Breast epithelium (tissue), 4 donors: ENCODE results near the gene CDCA4. TPM values are rescaled to one million over a fixed set of nuclear protein-coding genes. Genes with fewer than 3 reads are reported as not detected.

Experiments used
- DNase-seq, 2 donors: peaks; one replicate each; pipeline ENCODE4 v3.0.0-alpha.2; 2019; ENCODE audit warnings: low spot score in 2 of 2
- H3K27ac ChIP-seq, 2 donors: fragments of 200-600 bp; sonication (generic) in 1 of 2; one replicate each; pipeline ENCODE4 v1.5.1; 2016 to 2019; ENCODE audit warnings: mild to moderate bottlenecking in 1 of 2
- H3K27me3 ChIP-seq, 2 donors: fragments of 200-600 bp; sonication (generic) in 1 of 2; one replicate each; pipeline versions ENCODE4 v1.5.1 to v1.6.0; 2017 to 2019; ENCODE audit warnings: control low read depth in 1 of 2, mild to moderate bottlenecking in 1 of 2
- H3K36me3 ChIP-seq: fragments of 200-600 bp; one replicate; pipeline ENCODE4 v1.5.1; 2019
- H3K4me1 ChIP-seq, 2 donors: fragments of 200-600 bp; sonication (generic); one replicate each; pipeline ENCODE4 v1.5.1; 2016 to 2019; ENCODE audit warnings: control low read depth in 1 of 2
- H3K4me3 ChIP-seq, 3 donors: fragments of 200-600 bp; sonication (generic); 1 replicate in 2 of 3; 2 replicates in 1 of 3; pipeline ENCODE4 v1.5.1; 2016 to 2019; ENCODE audit warnings: mild to moderate bottlenecking in 3 of 3, moderate library complexity in 2 of 3
- H3K9me3 ChIP-seq, 2 donors: fragments of 200-600 bp; sonication (generic) in 1 of 2; one replicate each; pipeline ENCODE4 v1.5.1; 2016 to 2019; ENCODE audit warnings: control low read depth in 1 of 2
- POLR2A ChIP-seq: fragments of 450-650 bp; IDR thresholded peaks from one replicate; pipeline ENCODE4 v1.6.1; 2016; ENCODE audit warnings: antibody characterized with exemption, mild to moderate bottlenecking, moderate library complexity
- POLR2AphosphoS5 ChIP-seq, 3 donors: sonication (generic); formaldehyde crosslinking; IDR thresholded peaks; one replicate each; pipeline ENCODE4 v1.6.1; 2017; ENCODE audit warnings: antibody characterized with exemption in 3 of 3
- intact Hi-C: fragments of 100-400 bp; cut with DNase I; formaldehyde crosslinking; loops from one replicate; pipeline ENCODE4 v1.15.1; 2023; ENCODE audit warnings: low total_unique reads
- total RNA-seq, 3 donors: library from RNA; depleted of rRNA; stranded (reverse); fragments of >200 nt; gene quantifications; one replicate each; pipeline ENCODE4 v1.1.0, GENCODE V29; 2016
- TF ChIP-seq, protein P1 (sequence below), 3 donors: fragments of 450-650 bp; IDR thresholded peaks; one replicate each; pipeline ENCODE4 v1.5.1; 2016 to 2017; ENCODE audit warnings: antibody characterized with exemption in 3 of 3, mild to moderate bottlenecking in 3 of 3, moderate library complexity in 3 of 3

The CDCA4 gene
- total RNA-seq, 3 donors from 2014 or later, result 5.1 to 10.4 (median 10.2) TPM

DNA sequence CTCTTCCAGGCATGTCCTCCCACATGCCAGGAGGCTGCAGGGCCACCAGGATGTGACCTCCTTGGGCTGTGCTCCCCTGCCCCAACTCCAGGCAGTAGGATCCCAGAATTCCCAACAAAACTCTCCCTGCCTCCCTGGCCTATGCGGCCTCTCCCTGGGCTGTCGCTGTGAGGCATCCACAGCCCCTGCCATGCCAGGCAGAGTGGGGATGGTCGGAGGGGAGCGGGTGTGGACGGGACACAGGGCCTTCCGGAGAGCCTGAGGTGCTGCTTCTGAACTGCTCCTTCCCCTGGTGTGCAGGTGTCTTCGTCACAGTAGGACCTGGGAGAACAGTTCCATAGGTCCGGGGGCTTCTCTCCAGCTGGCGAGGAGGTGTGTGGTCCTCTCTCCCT is 26.0 kb upstream of the CDCA4 start:
- DNase-seq, result no peak

GRCh38 chr14:105045710-105046326 is 24.9 kb upstream of the CDCA4 start:
- Histone ChIP-seq H3K27ac (no peak overlapping the region), H3K4me1 (no peaks in the 10 kb centered on the region), H3K9me3 (no peaks in the 10 kb centered on the region), H3K27me3 (no peaks in the 10 kb centered on the region), H3K4me3 (peak overlapping the region in 1 of 3 donors; percentile 37), H3K36me3 (no peaks in the 10 kb centered on the region)
- TF ChIP-seq, protein P1, sequence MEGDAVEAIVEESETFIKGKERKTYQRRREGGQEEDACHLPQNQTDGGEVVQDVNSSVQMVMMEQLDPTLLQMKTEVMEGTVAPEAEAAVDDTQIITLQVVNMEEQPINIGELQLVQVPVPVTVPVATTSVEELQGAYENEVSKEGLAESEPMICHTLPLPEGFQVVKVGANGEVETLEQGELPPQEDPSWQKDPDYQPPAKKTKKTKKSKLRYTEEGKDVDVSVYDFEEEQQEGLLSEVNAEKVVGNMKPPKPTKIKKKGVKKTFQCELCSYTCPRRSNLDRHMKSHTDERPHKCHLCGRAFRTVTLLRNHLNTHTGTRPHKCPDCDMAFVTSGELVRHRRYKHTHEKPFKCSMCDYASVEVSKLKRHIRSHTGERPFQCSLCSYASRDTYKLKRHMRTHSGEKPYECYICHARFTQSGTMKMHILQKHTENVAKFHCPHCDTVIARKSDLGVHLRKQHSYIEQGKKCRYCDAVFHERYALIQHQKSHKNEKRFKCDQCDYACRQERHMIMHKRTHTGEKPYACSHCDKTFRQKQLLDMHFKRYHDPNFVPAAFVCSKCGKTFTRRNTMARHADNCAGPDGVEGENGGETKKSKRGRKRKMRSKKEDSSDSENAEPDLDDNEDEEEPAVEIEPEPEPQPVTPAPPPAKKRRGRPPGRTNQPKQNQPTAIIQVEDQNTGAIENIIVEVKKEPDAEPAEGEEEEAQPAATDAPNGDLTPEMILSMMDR (IDR thresholded peaks at IDR 0.05), result peak; percentile 96 to 100 (median 97)
- TF ChIP-seq POLR2A (no peak), POLR2AphosphoS5 (IDR thresholded peaks at IDR 0.05) (peak; percentile 39 to 66 (median 50))
- intact Hi-C loops, result no loop called here
- DNase-seq, result peak; percentile 71 to 94

More for the DNA sequence above, 26.0 kb upstream of the CDCA4 start:
- H3K27me3 ChIP-seq, result no peaks in the 10 kb centered on the region
- intact Hi-C loops, result no loop called here
- H3K27ac ChIP-seq, result no peak overlapping the region
- no peak overlapping the region for H3K4me3 ChIP-seq
- no peaks in the 10 kb centered on the region for H3K4me1 ChIP-seq
- H3K9me3 ChIP-seq, result no peaks in the 10 kb centered on the region
- no peaks in the 10 kb centered on the region for H3K36me3 ChIP-seq
- TF ChIP-seq, protein P1 (IDR thresholded peaks at IDR 0.05), result no peak
- TF ChIP-seq POLR2A, result no peak
- no peak for TF ChIP-seq POLR2AphosphoS5 (IDR thresholded peaks at IDR 0.05)

DNA sequence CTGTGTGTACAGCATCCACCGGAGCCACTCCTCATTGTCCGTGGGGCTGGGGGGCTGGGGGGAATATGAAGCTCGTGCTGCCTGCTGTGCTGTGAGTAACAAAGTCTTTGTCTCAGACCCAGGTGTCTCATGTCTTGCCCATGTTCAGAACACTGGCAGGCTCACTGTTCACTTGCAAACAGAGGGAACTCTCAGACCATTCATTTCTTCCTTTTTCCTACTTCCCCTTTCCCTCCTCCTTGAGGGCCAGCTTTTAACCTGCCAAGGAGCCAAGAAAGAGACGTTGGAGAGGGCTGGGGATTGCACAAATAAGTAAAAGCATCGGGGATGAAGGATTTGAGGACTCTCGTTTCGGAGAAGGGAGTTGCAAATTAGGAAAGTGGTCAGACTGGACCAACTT is 22.8 kb upstream of the CDCA4 start:
- Histone ChIP-seq H3K36me3 (no peaks in the 10 kb centered on the region), H3K27ac (no peak overlapping the region), H3K4me3 (no peak overlapping the region), H3K27me3 (no peaks in the 10 kb centered on the region), H3K4me1 (no peaks in the 10 kb centered on the region), H3K9me3 (no peaks in the 10 kb centered on the region)
- intact Hi-C loops, result loop anchor here (2.0 kb wide), 1 partner anchor 69 kb away; no protein-coding TSS in a partner anchor
- no peak for TF ChIP-seq POLR2A
- TF ChIP-seq, protein P1 (IDR thresholded peaks at IDR 0.05), result no peak
- no peak for TF ChIP-seq POLR2AphosphoS5 (IDR thresholded peaks at IDR 0.05)
- DNase-seq, result no peak

DNA sequence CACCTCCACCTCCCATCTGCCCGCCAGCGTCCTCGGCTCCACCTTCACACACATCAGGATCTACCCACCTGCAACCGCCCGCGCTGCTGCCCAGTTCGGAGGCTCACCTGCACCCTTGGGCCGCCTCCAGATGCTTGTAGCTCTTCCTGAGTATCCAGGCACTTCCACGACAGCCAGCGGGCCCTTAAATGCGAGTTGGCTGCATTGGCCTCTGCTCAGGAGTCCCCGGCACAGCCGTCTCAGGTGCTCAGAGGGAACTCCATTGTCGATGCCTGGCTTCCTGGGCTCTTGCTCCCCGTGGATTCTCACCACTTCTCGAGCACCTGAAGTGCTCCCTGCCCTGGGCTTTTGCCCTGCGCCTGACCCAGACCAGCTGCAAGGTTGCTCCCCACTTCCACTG is 21.9 kb upstream of the CDCA4 start:
- H3K27me3 ChIP-seq, result no peaks in the 10 kb centered on the region
- H3K9me3 ChIP-seq, result no peaks in the 10 kb centered on the region
- intact Hi-C loops, result loop anchor here (2.0 kb wide), 1 partner anchor 68 kb away; no protein-coding TSS in a partner anchor
- no peak for DNase-seq
- no peak for TF ChIP-seq POLR2A
- TF ChIP-seq, protein P1 (IDR thresholded peaks at IDR 0.05), result no peak
- TF ChIP-seq POLR2AphosphoS5 (IDR thresholded peaks at IDR 0.05), result no peak
- no peaks in the 10 kb centered on the region for H3K36me3 ChIP-seq
- no peaks in the 10 kb centered on the region for H3K4me1 ChIP-seq
- H3K4me3 ChIP-seq, result no peak overlapping the region
- no peak overlapping the region for H3K27ac ChIP-seq

DNA sequence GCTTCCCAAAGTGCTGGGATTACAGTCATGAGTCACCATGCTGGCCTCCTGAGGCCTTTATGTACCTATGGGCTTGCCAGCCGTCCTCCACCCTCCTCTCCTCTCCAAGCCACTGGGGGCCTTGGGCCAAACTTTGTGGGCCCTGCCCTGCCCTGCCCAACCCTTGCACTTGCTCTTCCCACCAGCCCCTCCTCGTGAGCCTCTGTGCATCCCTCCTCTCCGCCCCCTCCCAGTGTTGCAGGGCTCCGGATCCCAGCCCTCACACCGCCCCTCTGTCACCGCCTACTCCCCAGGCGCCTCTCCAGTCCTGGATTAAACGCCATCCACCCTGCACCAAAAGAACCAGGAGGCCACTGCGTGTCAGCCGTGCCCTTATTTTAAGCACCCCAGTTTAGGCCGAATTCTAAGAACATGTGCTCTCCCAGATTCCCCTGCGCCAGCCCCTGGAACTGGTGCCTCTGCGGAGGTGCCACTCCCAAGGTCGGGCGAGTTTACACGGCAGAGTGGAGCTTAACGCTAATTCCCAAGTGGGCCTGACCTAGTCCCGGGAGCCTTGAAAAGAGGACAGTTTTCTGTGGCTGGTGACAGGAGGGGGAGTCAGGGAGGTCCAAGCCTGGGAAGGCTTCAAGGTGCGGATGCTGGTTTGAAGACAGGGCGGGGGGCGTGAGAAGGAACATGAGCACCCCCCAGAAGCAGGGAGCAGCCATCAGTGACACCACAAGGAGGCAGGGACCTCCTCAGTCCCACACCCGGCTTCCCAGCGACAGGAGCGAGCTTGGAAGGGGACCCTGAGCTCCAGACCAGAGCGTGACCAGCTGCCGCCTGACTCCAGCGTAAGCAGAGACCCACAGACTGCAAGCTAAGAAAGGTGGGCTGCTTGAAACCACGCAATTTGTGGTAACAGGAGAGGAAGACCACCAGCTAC is 21.2 kb upstream of the CDCA4 start:
- H3K27ac ChIP-seq, result no peak overlapping the region
- H3K27me3 ChIP-seq, result no peaks in the 10 kb centered on the region
- H3K4me3 ChIP-seq, result no peak overlapping the region
- no peaks in the 10 kb centered on the region for H3K36me3 ChIP-seq
- DNase-seq, result no peak
- intact Hi-C loops, result loop anchor here (2.0 kb wide), 1 partner anchor 67 kb away; no protein-coding TSS in a partner anchor
- no peaks in the 10 kb centered on the region for H3K4me1 ChIP-seq
- TF ChIP-seq POLR2AphosphoS5 (IDR thresholded peaks at IDR 0.05), result no peak
- no peak for TF ChIP-seq POLR2A
- TF ChIP-seq, protein P1 (IDR thresholded peaks at IDR 0.05), result no peak
- no peaks in the 10 kb centered on the region for H3K9me3 ChIP-seq
